HEK293T (cell line): ENCODE measurements around the gene CELF4.
"Not testable (repeated sequence)": the region's sequence is repeated elsewhere in the genome, so short reads cannot be mapped to it uniquely, and the experiment has no call there.

Experiments used
- CTCF ChIA-PET: fragments of 350-600 bp; formaldehyde crosslinking; extraction: SDS; loops from one replicate; lab custom pipeline; 2021; ENCODE audit warnings: antibody characterized with exemption, inconsistent platforms; lab: Yijun Ruan, JAX
- POLR2A ChIA-PET: fragments of 350-600 bp; formaldehyde crosslinking; extraction: SDS; loops from one replicate; lab custom pipeline; 2020; ENCODE audit warnings: antibody characterized with exemption, inconsistent platforms; lab: Yijun Ruan, JAX
- DNase-seq: peaks from one replicate; pipeline ENCODE4 v3.0.0; 2012; ENCODE audit warnings: mixed read lengths; ENCODE audit errors: extremely low spot score
- ARNT ChIP-seq: fragments of 450-650 bp; IDR thresholded peaks from 2 replicates; pipeline ENCODE4 v1.6.1; 2017; ENCODE audit warnings: mild to moderate bottlenecking
- BHLHE40 ChIP-seq: fragments of 450-650 bp; IDR thresholded peaks from 2 replicates; pipeline ENCODE4 v1.6.1; 2016; ENCODE audit warnings: mild to moderate bottlenecking, moderate library complexity, borderline replicate concordance
- CTBP1 ChIP-seq: fragments of 450-650 bp; IDR thresholded peaks from 2 replicates; pipeline ENCODE4 v1.6.1; 2016; ENCODE audit warnings: borderline replicate concordance
- ELF4 ChIP-seq: fragments of 450-650 bp; IDR thresholded peaks from 2 replicates; pipeline ENCODE4 v1.6.1; 2017; ENCODE audit warnings: antibody characterized with exemption
- FOXA1 ChIP-seq: fragments of 450-650 bp; IDR thresholded peaks from 2 replicates; pipeline ENCODE4 v1.6.1; 2016; ENCODE audit warnings: mild to moderate bottlenecking
- FOXK2 ChIP-seq: fragments of 450-650 bp; IDR thresholded peaks from 2 replicates; pipeline ENCODE4 v1.6.1; 2016; ENCODE audit warnings: mild to moderate bottlenecking
- FOXM1 ChIP-seq: fragments of 450-650 bp; IDR thresholded peaks from 2 replicates; pipeline ENCODE4 v1.6.1; 2017; ENCODE audit warnings: mild to moderate bottlenecking, borderline replicate concordance
- HDGF ChIP-seq: fragments of 450-650 bp; IDR thresholded peaks from 2 replicates; pipeline ENCODE4 v1.6.1; 2017; ENCODE audit warnings: antibody characterized with exemption, borderline replicate concordance
- L3MBTL2 ChIP-seq: fragments of 450-650 bp; conservative IDR thresholded peaks from 2 replicates; pipeline ENCODE4 v1.6.1; 2016; ENCODE audit warnings: mild to moderate bottlenecking
- LEF1 ChIP-seq: fragments of 450-650 bp; IDR thresholded peaks from 2 replicates; pipeline ENCODE4 v1.6.1; 2017; ENCODE audit warnings: mild to moderate bottlenecking, borderline replicate concordance
- NFRKB ChIP-seq: fragments of 450-650 bp; IDR thresholded peaks from 2 replicates; pipeline ENCODE4 v1.6.1; 2016; ENCODE audit warnings: mild to moderate bottlenecking, moderate library complexity
- PKNOX1 ChIP-seq: fragments of 450-650 bp; IDR thresholded peaks from 2 replicates; pipeline ENCODE4 v1.6.1; 2016
- SP1 ChIP-seq: fragments of 450-650 bp; IDR thresholded peaks from 2 replicates; pipeline ENCODE4 v1.6.1; 2017
- SUZ12 ChIP-seq: fragments of 450-650 bp; IDR thresholded peaks from 2 replicates; pipeline ENCODE4 v1.6.1; 2016; ENCODE audit warnings: mild to moderate bottlenecking
- TARDBP ChIP-seq: fragments of 450-650 bp; IDR thresholded peaks from 2 replicates; pipeline ENCODE4 v1.6.1; 2016
- ZNF384 ChIP-seq: fragments of 450-650 bp; IDR thresholded peaks from 2 replicates; pipeline ENCODE4 v1.6.1; 2016

CELF4 gene

GRCh38 chr18:37473195-37473840, 92.3 kb downstream of the CELF4 start:
- ChIA-PET CTCF (interaction anchor here (1.3 to 3.0 kb wide), 2 partner anchors 12 to 49 kb away, joined by 3 to 21 read pairs; no protein-coding TSS in a partner anchor), POLR2A (interaction anchor here (1.1 kb wide), 1 partner anchor 218 kb away, joined by 3 read pairs; no protein-coding TSS in a partner anchor)
- DNase-seq: no peak
- TF ChIP-seq TARDBP (no peak), ARNT (no peak), SP1 (no peak), CTBP1 (no peak), NFRKB (no peak), PKNOX1 (no peak), BHLHE40 (no peak), FOXK2 (no peak), SUZ12 (no peak), ZNF384 (no peak)

GRCh38 chr18:37471637-37472036, 94.0 kb downstream of the CELF4 start:
- CTCF ChIA-PET: interaction anchor here (0.8 kb wide), 1 partner anchor 13 kb away, joined by 3 read pairs; no protein-coding TSS in a partner anchor
- no peak for DNase-seq
- TF ChIP-seq SUZ12: no peak
- TF ChIP-seq LEF1: no peak
- TF ChIP-seq SP1: no peak
- POLR2A ChIA-PET: no interaction called here

GRCh38 chr18:37470986-37471385, 94.6 kb downstream of the CELF4 start:
- no peak for DNase-seq
- ChIA-PET POLR2A (no interaction called here), CTCF (interaction anchor here (0.8 kb wide), 1 partner anchor 14 kb away, joined by 3 read pairs; no protein-coding TSS in a partner anchor)
- TF ChIP-seq SUZ12 (no peak), SP1 (no peak), CTBP1 (no peak), HDGF (no peak), ARNT (no peak)

- POLR2A ChIA-PET: no interaction called here
- TF ChIP-seq NFRKB: no peak
- no peak for TF ChIP-seq FOXM1
- TF ChIP-seq ARNT: no peak
- no peak for TF ChIP-seq FOXK2
- TF ChIP-seq SP1: no peak
- no peak for TF ChIP-seq HDGF
- TF ChIP-seq BHLHE40: no peak
- TF ChIP-seq ZNF384: no peak
- TF ChIP-seq TARDBP: no peak
- TF ChIP-seq PKNOX1: no peak
- no peak for TF ChIP-seq LEF1
- no peak for TF ChIP-seq L3MBTL2
- TF ChIP-seq CTBP1: no peak
- no peak for TF ChIP-seq SUZ12
- CTCF ChIA-PET: no interaction called here
These were observed 98.5 kb downstream of the CELF4 start for GRCh38 chr18:37467002-37467662.

GRCh38 chr18:37465958-37466357, 99.6 kb downstream of the CELF4 start:
- ChIA-PET CTCF (no interaction called here), POLR2A (no interaction called here)
- TF ChIP-seq FOXM1 (no peak), SP1 (no peak), BHLHE40 (no peak), FOXA1 (no peak), TARDBP (no peak), CTBP1 (no peak), ZNF384 (no peak), HDGF (no peak), FOXK2 (no peak), ARNT (no peak), SUZ12 (no peak), ELF4 (no peak), LEF1 (no peak), NFRKB (no peak), PKNOX1 (no peak), L3MBTL2 (no peak)
- DNase-seq: no peak

More at GRCh38 chr18:37467002-37467662, 98.5 kb downstream of the CELF4 start:
- DNase-seq: no peak

- no peak for DNase-seq
- TF ChIP-seq LEF1 (no peak), L3MBTL2 (no peak), NFRKB (no peak), ZNF384 (no peak), FOXA1 (no peak)
- CTCF ChIA-PET: interaction anchor here (1.0 kb wide), 1 partner anchor 21 kb away, joined by 3 read pairs; no protein-coding TSS in a partner anchor
These were observed 101.3 kb downstream of the CELF4 start for GRCh38 chr18:37464257-37464656.

GRCh38 chr18:37461329-37461728, 104.3 kb downstream of the CELF4 start:
- POLR2A ChIA-PET, DNase-seq: not testable (repeated sequence)
- CTCF ChIA-PET: interaction anchor here (0.5 to 1.8 kb wide), 3 partner anchors 16 to 24 kb away, joined by 3 to 9 read pairs (median 4); no protein-coding TSS in a partner anchor

More at GRCh38 chr18:37464257-37464656, 101.3 kb downstream of the CELF4 start:
- POLR2A ChIA-PET: no interaction called here
